Muscle layer of duodenum (tissue), 2 donors: ENCODE measurements around the gene GRIK5.
A peak's percentile ranks its signal among the peaks of the same experiment; 100 is the strongest.

Source experiments
- H3K27ac ChIP-seq: one replicate; pipeline ENCODE4 v1.7.0; 2013; ENCODE audit warnings: mild to moderate bottlenecking, low read length
- H3K27me3 ChIP-seq: one replicate; pipeline ENCODE4 v1.7.0; 2013; ENCODE audit warnings: low read depth, mild to moderate bottlenecking, control low read depth, low read length
- H3K36me3 ChIP-seq, 2 donors: one replicate each; pipeline ENCODE4 v1.7.0; 2013; ENCODE audit warnings: low read length in 2 of 2, control low read depth in 1 of 2, mild to moderate bottlenecking in 1 of 2; ENCODE audit not compliant: insufficient read depth in 2 of 2, control insufficient read depth in 1 of 2
- H3K4me1 ChIP-seq, 2 donors: one replicate each; pipeline ENCODE4 v1.7.0; 2013; ENCODE audit warnings: low read length in 2 of 2, mild to moderate bottlenecking in 2 of 2, control low read depth in 1 of 2, moderate library complexity in 1 of 2; ENCODE audit not compliant: insufficient read depth in 2 of 2, control insufficient read depth in 1 of 2
- H3K4me3 ChIP-seq, 2 donors: one replicate each; pipeline ENCODE4 v1.7.0; 2013; ENCODE audit warnings: low read length in 2 of 2, low read depth in 1 of 2, mild to moderate bottlenecking in 1 of 2
- H3K9me3 ChIP-seq, 2 donors: one replicate each; pipeline ENCODE4 v1.7.0; 2013; ENCODE audit warnings: low read length in 2 of 2, control low read depth in 1 of 2, mild to moderate bottlenecking in 1 of 2; ENCODE audit not compliant: control insufficient read depth in 1 of 2
- donor health status: healthy.

GRIK5 gene

GRCh38 chr19:42069619-42070351 is at the start of gene GRIK5:
Gene GRIK5 (minus strand): TSS chr19:42070206. CDS start chr19:42065770, 4,436 bp downstream.
- H3K9me3 ChIP-seq = no peaks in the 10 kb centered on the region
- no peak within 1 kb of the TSS for H3K27ac ChIP-seq
- peaks cover 4 to 27% of the 10 kb centered on the region in 2 donors for H3K4me1 ChIP-seq
- no peaks in the 10 kb centered on the region for H3K27me3 ChIP-seq
- H3K36me3 ChIP-seq = peaks cover 0 to 9% of the 10 kb centered on the region in 2 donors
- H3K4me3 ChIP-seq = peak within 1 kb of the TSS; percentile 37 to 64

- Histone ChIP-seq H3K9me3 (no peaks in the 10 kb centered on the region), H3K27me3 (no peaks in the 10 kb centered on the region), H3K36me3 (no peaks in the 10 kb centered on the region), H3K4me3 (no peak overlapping the region), H3K4me1 (peaks cover 6 to 8% of the 10 kb centered on the region in 2 donors), H3K27ac (no peak overlapping the region)
These were observed 47.1 kb upstream of the GRIK5 start for GRCh38 chr19:42117076-42117475.

GRCh38 chr19:42116308-42117075 is 46.5 kb upstream of the GRIK5 start:
- Histone ChIP-seq H3K27me3 (no peaks in the 10 kb centered on the region), H3K36me3 (no peaks in the 10 kb centered on the region), H3K9me3 (no peaks in the 10 kb centered on the region), H3K4me1 (peaks cover 6 to 8% of the 10 kb centered on the region in 2 donors), H3K4me3 (no peak overlapping the region), H3K27ac (no peak overlapping the region)

- Histone ChIP-seq H3K27me3 (no peaks in the 10 kb centered on the region), H3K4me3 (no peak overlapping the region), H3K27ac (no peak overlapping the region), H3K4me1 (peaks cover 6 to 8% of the 10 kb centered on the region in 2 donors), H3K9me3 (no peaks in the 10 kb centered on the region), H3K36me3 (no peaks in the 10 kb centered on the region)
These were observed 45.7 kb upstream of the GRIK5 start for GRCh38 chr19:42115705-42116104.

- Histone ChIP-seq H3K27me3 (no peaks in the 10 kb centered on the region), H3K4me3 (no peak overlapping the region), H3K36me3 (no peaks in the 10 kb centered on the region), H3K27ac (no peak overlapping the region), H3K9me3 (no peaks in the 10 kb centered on the region), H3K4me1 (peaks cover 6 to 8% of the 10 kb centered on the region in 2 donors)
These were observed 45.2 kb upstream of the GRIK5 start for GRCh38 chr19:42115219-42115618.

- H3K4me1 ChIP-seq = peaks cover 6 to 8% of the 10 kb centered on the region in 2 donors
- H3K36me3 ChIP-seq = no peaks in the 10 kb centered on the region
- H3K27me3 ChIP-seq = no peaks in the 10 kb centered on the region
- no peak overlapping the region for H3K4me3 ChIP-seq
- H3K9me3 ChIP-seq = no peaks in the 10 kb centered on the region
- peak overlapping the region; percentile 56 for H3K27ac ChIP-seq
These were observed 44.4 kb upstream of the GRIK5 start for GRCh38 chr19:42114412-42114811.

- H3K9me3 ChIP-seq = no peaks in the 10 kb centered on the region
- H3K4me1 ChIP-seq = peaks cover 6 to 8% of the 10 kb centered on the region in 2 donors
- H3K27me3 ChIP-seq = no peaks in the 10 kb centered on the region
- no peak overlapping the region for H3K4me3 ChIP-seq
- no peaks in the 10 kb centered on the region for H3K36me3 ChIP-seq
- peak overlapping the region; percentile 56 for H3K27ac ChIP-seq
These were observed 43.8 kb upstream of the GRIK5 start for GRCh38 chr19:42113641-42114348.

- Histone ChIP-seq H3K27ac (no peak overlapping the region), H3K27me3 (no peaks in the 10 kb centered on the region), H3K4me1 (peaks cover 6 to 8% of the 10 kb centered on the region in 2 donors), H3K4me3 (no peak overlapping the region), H3K36me3 (no peaks in the 10 kb centered on the region), H3K9me3 (no peaks in the 10 kb centered on the region)
These were observed 41.8 kb upstream of the GRIK5 start for GRCh38 chr19:42111811-42112210.

- peaks cover 6 to 8% of the 10 kb centered on the region in 2 donors for H3K4me1 ChIP-seq
- H3K9me3 ChIP-seq = no peaks in the 10 kb centered on the region
These were observed 41.4 kb upstream of the GRIK5 start for GRCh38 chr19:42111384-42111783.

GRCh38 chr19:42110658-42111057 is 40.7 kb upstream of the GRIK5 start:
- no peaks in the 10 kb centered on the region for H3K9me3 ChIP-seq
- H3K4me3 ChIP-seq = no peak overlapping the region
- no peaks in the 10 kb centered on the region for H3K36me3 ChIP-seq
- H3K4me1 ChIP-seq = peaks cover 6 to 8% of the 10 kb centered on the region in 2 donors
- H3K27ac ChIP-seq = no peak overlapping the region
- no peaks in the 10 kb centered on the region for H3K27me3 ChIP-seq

More at GRCh38 chr19:42111384-42111783, 41.4 kb upstream of the GRIK5 start:
- no peaks in the 10 kb centered on the region for H3K27me3 ChIP-seq
- no peak overlapping the region for H3K27ac ChIP-seq
- H3K4me3 ChIP-seq = no peak overlapping the region
- no peaks in the 10 kb centered on the region for H3K36me3 ChIP-seq

GRCh38 chr19:42109896-42110295 is 39.9 kb upstream of the GRIK5 start:
- Histone ChIP-seq H3K4me1 (peaks cover 6 to 8% of the 10 kb centered on the region in 2 donors), H3K27ac (no peak overlapping the region)

More at GRCh38 chr19:42109896-42110295, 39.9 kb upstream of the GRIK5 start:
- Histone ChIP-seq H3K27me3 (no peaks in the 10 kb centered on the region), H3K4me3 (no peak overlapping the region), H3K36me3 (no peaks in the 10 kb centered on the region), H3K9me3 (no peaks in the 10 kb centered on the region)
